MM.1S (cell line): ENCODE measurements around the gene RFTN1.

Source experiments
- DNase-seq: peaks from one replicate; pipeline ENCODE4 v3.0.0-alpha.2; 2015
- H2AFZ ChIP-seq: fragments of 300-600 bp; sonication (generic); 2 replicates; pipeline ENCODE4 v1.6.0; 2016; ENCODE audit warnings: antibody characterized with exemption, low read length
- H3F3A ChIP-seq: fragments of 300-600 bp; sonication (generic); 2 replicates; pipeline ENCODE4 v1.6.1; 2016; ENCODE audit warnings: mild to moderate bottlenecking, antibody characterized with exemption, low read length, moderate library complexity, mixed read lengths; ENCODE audit not compliant: insufficient read depth
- H3K27ac ChIP-seq: fragments of 300-600 bp; sonication (generic); 2 replicates; pipeline ENCODE4 v1.5.1; 2016; ENCODE audit warnings: mild to moderate bottlenecking, low read length
- H3K27me3 ChIP-seq: fragments of 300-600 bp; sonication (generic); replicated peaks from 2 replicates; pipeline ENCODE4 v1.6.0; 2016; ENCODE audit warnings: low read length; ENCODE audit not compliant: insufficient read depth
- H3K36me3 ChIP-seq: fragments of 300-600 bp; sonication (generic); replicated peaks from 2 replicates; pipeline ENCODE4 v1.6.1; 2016; ENCODE audit warnings: mild to moderate bottlenecking, low read length, mixed read lengths; ENCODE audit not compliant: insufficient read depth
- H3K4me1 ChIP-seq: fragments of 300-600 bp; sonication (generic); 2 replicates; pipeline ENCODE4 v1.6.1; 2016; ENCODE audit warnings: low read length, mixed read lengths
- H3K4me2 ChIP-seq: fragments of 300-600 bp; sonication (generic); 2 replicates; pipeline ENCODE4 v1.6.0; 2016; ENCODE audit warnings: low read depth, low read length
- H3K4me3 ChIP-seq: fragments of 300-600 bp; sonication (generic); 2 replicates; pipeline ENCODE4 v1.5.1; 2016; ENCODE audit warnings: low read length, mixed read lengths
- H3K79me2 ChIP-seq: fragments of 300-600 bp; sonication (generic); 2 replicates; pipeline ENCODE4 v1.6.1; 2016; ENCODE audit warnings: mixed run types, low read length, mixed read lengths
- H3K9ac ChIP-seq: fragments of 300-600 bp; sonication (generic); 2 replicates; pipeline ENCODE4 v1.6.1; 2016; ENCODE audit warnings: low read length, mixed read lengths
- H3K9me2 ChIP-seq: fragments of 300-600 bp; sonication (generic); replicated peaks from 2 replicates; pipeline ENCODE4 v1.6.1; 2016; ENCODE audit warnings: mild to moderate bottlenecking, low read length, mixed read lengths; ENCODE audit not compliant: insufficient read depth
- H3K9me3 ChIP-seq: fragments of 300-600 bp; sonication (generic); replicated peaks from 2 replicates; pipeline ENCODE4 v1.6.1; 2016; ENCODE audit warnings: mild to moderate bottlenecking, low read length, mixed read lengths; ENCODE audit not compliant: insufficient read depth
- H4K20me1 ChIP-seq: fragments of 300-600 bp; sonication (generic); 2 replicates; pipeline ENCODE4 v1.6.1; 2016; ENCODE audit warnings: mild to moderate bottlenecking, low read length, moderate library complexity, mixed read lengths; ENCODE audit not compliant: insufficient read depth
- EZH2 ChIP-seq: fragments of 300-600 bp; sonication (generic); optimal IDR thresholded peaks from 2 replicates; pipeline ENCODE3; 2017; ENCODE audit warnings: low read depth, mild to moderate bottlenecking, antibody characterized with exemption, low read length, mixed read lengths
- EZH2phosphoT487 ChIP-seq: fragments of 300-600 bp; sonication (generic); IDR thresholded peaks from 2 replicates; pipeline ENCODE4 v1.6.1; 2018; ENCODE audit warnings: antibody characterized with exemption, low read length
- TF ChIP-seq, protein P1 (sequence below): fragments of 300-600 bp; sonication (generic); IDR thresholded peaks from 2 replicates; pipeline ENCODE4 v1.5.1; 2016; ENCODE audit warnings: antibody characterized with exemption, low read length, mixed read lengths

The RFTN1 gene

GRCh38 chr3:16382845-16383244 is 130.7 kb downstream of the RFTN1 start:
- Histone ChIP-seq H3K9me2 (no peaks in the 10 kb centered on the region), H3K9me3 (no peaks in the 10 kb centered on the region), H3K9ac (no peak overlapping the region), H3K4me2 (no peak overlapping the region), H3K4me3 (no peak overlapping the region), H3K27ac (no peak overlapping the region), H3K4me1 (no peaks in the 10 kb centered on the region), H3F3A (no peaks in the 10 kb centered on the region), H2AFZ (no peak overlapping the region), H3K79me2 (no peaks in the 10 kb centered on the region), H4K20me1 (no peaks in the 10 kb centered on the region), H3K27me3 (no peaks in the 10 kb centered on the region), H3K36me3 (no peaks in the 10 kb centered on the region)
- no peak for DNase-seq
- TF ChIP-seq EZH2 (no peak), EZH2phosphoT487 (no peak)
- TF ChIP-seq, protein P1, sequence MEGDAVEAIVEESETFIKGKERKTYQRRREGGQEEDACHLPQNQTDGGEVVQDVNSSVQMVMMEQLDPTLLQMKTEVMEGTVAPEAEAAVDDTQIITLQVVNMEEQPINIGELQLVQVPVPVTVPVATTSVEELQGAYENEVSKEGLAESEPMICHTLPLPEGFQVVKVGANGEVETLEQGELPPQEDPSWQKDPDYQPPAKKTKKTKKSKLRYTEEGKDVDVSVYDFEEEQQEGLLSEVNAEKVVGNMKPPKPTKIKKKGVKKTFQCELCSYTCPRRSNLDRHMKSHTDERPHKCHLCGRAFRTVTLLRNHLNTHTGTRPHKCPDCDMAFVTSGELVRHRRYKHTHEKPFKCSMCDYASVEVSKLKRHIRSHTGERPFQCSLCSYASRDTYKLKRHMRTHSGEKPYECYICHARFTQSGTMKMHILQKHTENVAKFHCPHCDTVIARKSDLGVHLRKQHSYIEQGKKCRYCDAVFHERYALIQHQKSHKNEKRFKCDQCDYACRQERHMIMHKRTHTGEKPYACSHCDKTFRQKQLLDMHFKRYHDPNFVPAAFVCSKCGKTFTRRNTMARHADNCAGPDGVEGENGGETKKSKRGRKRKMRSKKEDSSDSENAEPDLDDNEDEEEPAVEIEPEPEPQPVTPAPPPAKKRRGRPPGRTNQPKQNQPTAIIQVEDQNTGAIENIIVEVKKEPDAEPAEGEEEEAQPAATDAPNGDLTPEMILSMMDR, result no peak

- Histone ChIP-seq H3K27me3 (no peaks in the 10 kb centered on the region), H3K4me3 (no peak overlapping the region), H3K9me3 (no peaks in the 10 kb centered on the region), H4K20me1 (no peaks in the 10 kb centered on the region), H3K36me3 (no peaks in the 10 kb centered on the region), H2AFZ (no peak overlapping the region), H3F3A (no peaks in the 10 kb centered on the region), H3K9me2 (no peaks in the 10 kb centered on the region), H3K79me2 (no peaks in the 10 kb centered on the region), H3K9ac (no peak overlapping the region), H3K4me2 (no peak overlapping the region), H3K27ac (no peak overlapping the region), H3K4me1 (0 out of 2 replicates have a peak, but pooled peaks cover 4% of the 10 kb centered on the region)
- TF ChIP-seq EZH2 (no peak), EZH2phosphoT487 (no peak)
- TF ChIP-seq, protein P1, result no peak
- DNase-seq, result no peak
These were observed 132.1 kb downstream of the RFTN1 start for GRCh38 chr3:16381426-16381825.

GRCh38 chr3:16380421-16380820 is 133.1 kb downstream of the RFTN1 start:
- 0 out of 2 replicates have a peak, but pooled peaks cover 4% of the 10 kb centered on the region for H3K4me1 ChIP-seq
- no peaks in the 10 kb centered on the region for H3K9me3 ChIP-seq
- no peaks in the 10 kb centered on the region for H3K9me2 ChIP-seq
- H3K36me3 ChIP-seq, result no peaks in the 10 kb centered on the region
- H3K9ac ChIP-seq, result no peak overlapping the region
- no peaks in the 10 kb centered on the region for H3F3A ChIP-seq
- H3K79me2 ChIP-seq, result no peaks in the 10 kb centered on the region
- H3K4me2 ChIP-seq, result no peak overlapping the region
- H2AFZ ChIP-seq, result no peak overlapping the region
- no peaks in the 10 kb centered on the region for H3K27me3 ChIP-seq
- TF ChIP-seq EZH2phosphoT487, result no peak
- H4K20me1 ChIP-seq, result no peaks in the 10 kb centered on the region
- H3K27ac ChIP-seq, result no peak overlapping the region
- no peak overlapping the region for H3K4me3 ChIP-seq
- no peak for DNase-seq

DNA sequence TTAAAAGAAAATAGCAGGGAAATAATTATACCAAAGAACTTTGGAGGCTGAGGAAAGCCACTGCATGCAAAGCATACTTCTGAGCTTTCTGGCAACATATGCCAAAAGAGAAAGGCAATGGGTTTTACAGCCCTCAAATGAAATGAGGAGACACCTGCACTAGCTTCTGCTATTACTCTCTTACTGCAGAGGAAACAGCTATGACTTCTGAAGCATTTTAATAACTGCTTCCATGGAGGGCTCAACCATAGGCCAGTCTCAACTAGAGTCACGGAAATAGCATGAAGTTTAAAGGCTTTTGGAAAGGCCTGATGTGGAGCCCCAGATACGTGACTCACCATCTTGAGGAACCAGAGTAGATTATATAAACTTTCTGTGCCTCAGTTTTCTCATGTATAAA is 133.7 kb downstream of the RFTN1 start:
- no peaks in the 10 kb centered on the region for H3K36me3 ChIP-seq
- no peaks in the 10 kb centered on the region for H3F3A ChIP-seq
- H2AFZ ChIP-seq, result no peak overlapping the region
- H3K27me3 ChIP-seq, result no peaks in the 10 kb centered on the region
- no peak overlapping the region for H3K4me2 ChIP-seq
- H3K9me2 ChIP-seq, result no peaks in the 10 kb centered on the region
- H3K4me3 ChIP-seq, result no peak overlapping the region
- H3K9ac ChIP-seq, result no peak overlapping the region
- H4K20me1 ChIP-seq, result no peaks in the 10 kb centered on the region
- TF ChIP-seq EZH2phosphoT487, result no peak
- TF ChIP-seq, protein P1, result no peak
- no peak for TF ChIP-seq EZH2
- 0 out of 2 replicates have a peak, but pooled peaks cover 4% of the 10 kb centered on the region for H3K4me1 ChIP-seq
- H3K27ac ChIP-seq, result no peak overlapping the region
- no peaks in the 10 kb centered on the region for H3K79me2 ChIP-seq
- no peaks in the 10 kb centered on the region for H3K9me3 ChIP-seq
- no peak for DNase-seq
